Measurements from ENCODE around the gene UPK1A. TPM values are rescaled to one million over a fixed set of nuclear protein-coding genes. Genes with fewer than 3 reads are reported as not detected.

The UPK1A gene
- total and polyA plus RNA-seq, 2 of the 8 experiments (the other 6 are each of a cell fraction or from before 2014, with no cell fraction given): 0.56 to 9.9 TPM

- POLR2A ChIA-PET (ENCODE audit: partially characterized antibody): interaction anchor here (1.5 kb wide), 1 partner anchor 9 kb away, joined by 4 read pairs; no protein-coding TSS in a partner anchor
- peaks cover 7% of the 10 kb centered on the region; the same call in 1 of the 2 replicates for H3K23me2 ChIP-seq (ENCODE audit: low read depth, low read length)
- TF ChIP-seq SRF (IDR thresholded peaks at IDR 0.05; ENCODE audit: low read depth, low read length): no peak
- TF ChIP-seq EP300 (IDR thresholded peaks at IDR 0.05; ENCODE audit: borderline replicate concordance in 1 of 2, low read depth in 2 of 2, low read length in 2 of 2): no peak
- TF ChIP-seq TCF12 (IDR thresholded peaks at IDR 0.05; ENCODE audit: low read depth, low read length): no peak
- TF ChIP-seq FOSL1 (IDR thresholded peaks at IDR 0.05; ENCODE audit: insufficient read depth, low read depth, low read length): no peak
- TF ChIP-seq RAD21 (IDR thresholded peaks at IDR 0.05 in 1 of 2, conservative IDR thresholded peaks at IDR 0.05 in 1 of 2; ENCODE audit: low read depth in 2 of 2, low read length in 2 of 2): no peak
- no peak for TF ChIP-seq BCL11A (IDR thresholded peaks at IDR 0.05; ENCODE audit: low read depth in 2 of 2, low read length in 2 of 2)
- TF ChIP-seq, protein P1, sequence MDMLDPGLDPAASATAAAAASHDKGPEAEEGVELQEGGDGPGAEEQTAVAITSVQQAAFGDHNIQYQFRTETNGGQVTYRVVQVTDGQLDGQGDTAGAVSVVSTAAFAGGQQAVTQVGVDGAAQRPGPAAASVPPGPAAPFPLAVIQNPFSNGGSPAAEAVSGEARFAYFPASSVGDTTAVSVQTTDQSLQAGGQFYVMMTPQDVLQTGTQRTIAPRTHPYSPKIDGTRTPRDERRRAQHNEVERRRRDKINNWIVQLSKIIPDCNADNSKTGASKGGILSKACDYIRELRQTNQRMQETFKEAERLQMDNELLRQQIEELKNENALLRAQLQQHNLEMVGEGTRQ (IDR thresholded peaks at IDR 0.05; ENCODE audit: low read length): no peak
- TF ChIP-seq SAP30 (IDR thresholded peaks at IDR 0.05; ENCODE audit: insufficient read depth, insufficient replicate concordance, low read length): no peak
- no peak for TF ChIP-seq RXRA (IDR thresholded peaks at IDR 0.05; ENCODE audit: insufficient read depth, low read depth, low read length)
Observed at GRCh38 chr19:35633727-35634440, 32.4 kb upstream of the UPK1A start.

More at GRCh38 chr19:35633727-35634440, 32.4 kb upstream of the UPK1A start:
- FAIRE-seq: no peak
- H4K91ac ChIP-seq (replicated peaks; ENCODE audit: insufficient read length, low read length): no peak overlapping the region
- no peak overlapping the region for H3K4me3 ChIP-seq (ENCODE audit: extremely low read depth in 1 of 4, insufficient read depth in 2 of 4, low read depth in 3 of 4, low read length in 4 of 4)
- H4K8ac ChIP-seq (ENCODE audit: extremely low read depth, insufficient read depth, low read length): no peak overlapping the region
- H4K20me1 ChIP-seq (replicated peaks in 1 of 2; ENCODE audit: control insufficient read depth in 1 of 2, insufficient read depth in 2 of 2, low read length in 2 of 2): peaks cover 0 to 6% of the 10 kb centered on the region in 2 experiments
- H2BK20ac ChIP-seq (ENCODE audit: low read length): no peak overlapping the region
- H3K9ac ChIP-seq (replicated peaks in 1 of 4; ENCODE audit: extremely low read depth in 1 of 4, low read depth in 3 of 4, low read length in 3 of 4): no peak overlapping the region
- H3K4me2 ChIP-seq (ENCODE audit: insufficient read depth in 1 of 2, low read depth in 2 of 2, low read length in 2 of 2): no peak overlapping the region
- no peaks in the 10 kb centered on the region for H3K9me3 ChIP-seq (ENCODE audit: insufficient read depth in 2 of 2, low read depth in 1 of 2, low read length in 1 of 2)
- no peak overlapping the region for H2AFZ ChIP-seq (ENCODE audit: low read length)
- H3K23ac ChIP-seq (ENCODE audit: insufficient read length): no peak overlapping the region
- no peak overlapping the region for H2BK12ac ChIP-seq (ENCODE audit: low read depth, low read length)
- peaks cover 0 to 3% (median 1%) of the 10 kb centered on the region in 4 experiments; a peak in 2 of 7 replicates for H3K4me1 ChIP-seq (replicated peaks in 1 of 4; ENCODE audit: control insufficient read depth in 3 of 4, insufficient read depth in 4 of 4, low read length in 3 of 4)
- H2AK5ac ChIP-seq (ENCODE audit: low read depth, low read length): no peak overlapping the region
- H2BK120ac ChIP-seq (replicated peaks; ENCODE audit: low read depth, low read length): no peak overlapping the region
- H3K56ac ChIP-seq (replicated peaks; ENCODE audit: insufficient read length, low read depth, low read length): no peak overlapping the region
- no peaks in the 10 kb centered on the region for H3K27me3 ChIP-seq (replicated peaks in 1 of 4; ENCODE audit: control insufficient read depth in 3 of 4, extremely low read depth in 1 of 4, insufficient read depth in 3 of 4, low read length in 3 of 4)
- H2BK15ac ChIP-seq (ENCODE audit: low read length): no peak overlapping the region
- no peak overlapping the region for H2BK5ac ChIP-seq (ENCODE audit: low read depth, low read length)
- H4K5ac ChIP-seq (ENCODE audit: insufficient read length, low read depth, low read length): no peak overlapping the region
- no peak overlapping the region for H3K27ac ChIP-seq (ENCODE audit: low read depth, low read length)
- H3K79me2 ChIP-seq (ENCODE audit: control insufficient read depth in 1 of 2, insufficient read depth in 2 of 2, low read length in 2 of 2): peaks cover 0 to 6% of the 10 kb centered on the region in 2 experiments; a peak in 1 of 4 replicates
- CTCF ChIA-PET (ENCODE audit: partially characterized antibody): no interaction called here
- no peak overlapping the region for H3K4ac ChIP-seq (replicated peaks; ENCODE audit: insufficient read length, low read depth, low read length)
- no peaks in the 10 kb centered on the region; the same call in 1 of the 2 replicates for H3K79me1 ChIP-seq (ENCODE audit: low read depth, low read length)
- peaks cover 18 to 51% (median 33%) of the 10 kb centered on the region in 4 experiments for H3K36me3 ChIP-seq (ENCODE audit: control insufficient read depth in 2 of 4, insufficient read depth in 4 of 4, low read length in 3 of 4)
- H3K14ac ChIP-seq (ENCODE audit: insufficient read length): no peak overlapping the region
- WGBS, 2 experiments (ENCODE audit: extremely low coverage in 1 of 2, insufficient coverage in 1 of 2, insufficient read length in 1 of 2, insufficient replicate concordance in 2 of 2, low coverage in 1 of 2, low lambda C conversion rate in 2 of 2, missing lambda C conversion rate in 1 of 2): 93% methylated on average over 27 of the region's 29 CpGs; no CpG with 5 or more reads in 1 of the 2 experiments
- no peak for DNase-seq (ENCODE audit: low read depth in 1 of 2, low spot score in 2 of 2)
- H3K18ac ChIP-seq (ENCODE audit: extremely low read depth, low read length): no peak overlapping the region

Data from H1 (cell line).